ENCODE data around the gene S100A11.

DNA sequence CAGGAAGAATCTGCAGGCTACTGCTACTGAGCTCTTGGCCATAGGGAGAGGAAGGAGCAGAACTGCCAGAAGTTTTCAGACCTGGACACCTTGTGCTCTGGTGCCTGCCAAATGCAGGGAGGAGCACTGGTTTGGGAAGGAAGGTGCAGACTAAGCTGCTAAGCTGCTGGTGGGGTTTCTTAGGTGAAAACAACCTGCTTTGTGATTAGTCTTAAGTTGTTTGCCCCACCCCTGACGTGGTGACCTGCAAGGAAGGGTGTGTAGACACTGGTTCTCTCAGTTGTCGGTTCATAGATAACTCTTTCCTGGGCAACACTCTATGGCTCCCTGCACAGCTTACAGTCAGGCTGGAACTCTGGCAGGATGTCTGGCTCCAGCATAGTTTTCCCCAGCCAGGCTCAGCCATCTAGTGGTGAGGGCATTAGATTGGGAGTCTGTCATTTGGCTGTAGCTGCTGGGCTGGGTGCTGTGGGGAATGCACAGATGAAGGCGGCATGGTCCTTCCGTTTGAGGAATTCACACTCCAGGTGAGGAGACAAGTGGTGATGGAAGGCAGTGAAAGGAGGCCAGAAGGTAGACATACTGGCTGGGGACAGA, 32.9 kb downstream of the S100A11 start:
- TF ChIP-seq, protein P1, sequence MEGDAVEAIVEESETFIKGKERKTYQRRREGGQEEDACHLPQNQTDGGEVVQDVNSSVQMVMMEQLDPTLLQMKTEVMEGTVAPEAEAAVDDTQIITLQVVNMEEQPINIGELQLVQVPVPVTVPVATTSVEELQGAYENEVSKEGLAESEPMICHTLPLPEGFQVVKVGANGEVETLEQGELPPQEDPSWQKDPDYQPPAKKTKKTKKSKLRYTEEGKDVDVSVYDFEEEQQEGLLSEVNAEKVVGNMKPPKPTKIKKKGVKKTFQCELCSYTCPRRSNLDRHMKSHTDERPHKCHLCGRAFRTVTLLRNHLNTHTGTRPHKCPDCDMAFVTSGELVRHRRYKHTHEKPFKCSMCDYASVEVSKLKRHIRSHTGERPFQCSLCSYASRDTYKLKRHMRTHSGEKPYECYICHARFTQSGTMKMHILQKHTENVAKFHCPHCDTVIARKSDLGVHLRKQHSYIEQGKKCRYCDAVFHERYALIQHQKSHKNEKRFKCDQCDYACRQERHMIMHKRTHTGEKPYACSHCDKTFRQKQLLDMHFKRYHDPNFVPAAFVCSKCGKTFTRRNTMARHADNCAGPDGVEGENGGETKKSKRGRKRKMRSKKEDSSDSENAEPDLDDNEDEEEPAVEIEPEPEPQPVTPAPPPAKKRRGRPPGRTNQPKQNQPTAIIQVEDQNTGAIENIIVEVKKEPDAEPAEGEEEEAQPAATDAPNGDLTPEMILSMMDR (IDR thresholded peaks at IDR 0.05; ENCODE audit: borderline replicate concordance, extremely low read depth, low read length, poor library complexity, severe bottlenecking): no peak
- TF ChIP-seq EZH2 (IDR thresholded peaks at IDR 0.05; ENCODE audit: borderline replicate concordance, low read depth, low read length, severe bottlenecking): no peak
